GOT3 (cell line): ENCODE data around the gene YARS1.
"Not testable (repeated sequence)": the region's sequence is repeated elsewhere in the genome, so short reads cannot be mapped to it uniquely, and the experiment has no call there.

ENCODE experiments used
- DNase-seq: peaks from one replicate; lab custom pipeline; 2025; ENCODE audit warnings: mixed read lengths; lab: John Stamatoyannopoulos, UW

YARS1 gene

DNA sequence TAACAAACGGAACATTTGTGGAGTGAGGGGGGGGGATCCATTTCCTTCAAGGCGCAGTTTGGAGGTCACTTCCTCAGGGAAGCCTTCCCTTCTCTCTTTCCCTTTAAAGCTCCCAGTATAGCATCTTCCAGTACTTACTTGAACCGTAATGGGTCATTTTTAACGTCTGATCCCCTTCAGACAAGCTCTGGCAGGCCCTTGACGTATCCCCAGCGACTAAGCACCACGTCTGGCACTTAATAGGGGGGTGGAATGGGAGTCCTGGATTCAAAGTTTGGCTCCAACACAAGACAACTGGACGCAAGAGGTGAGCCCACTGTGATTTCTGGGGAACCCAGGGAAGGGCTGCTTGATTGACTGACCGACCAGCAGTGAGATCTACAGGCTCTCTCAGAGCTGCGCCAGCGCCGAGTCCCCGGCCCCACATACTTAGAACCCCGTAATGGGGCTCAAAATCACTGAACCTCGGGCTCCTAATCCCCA, 441 bp downstream of the YARS1 start:
- no peak for DNase-seq

DNA sequence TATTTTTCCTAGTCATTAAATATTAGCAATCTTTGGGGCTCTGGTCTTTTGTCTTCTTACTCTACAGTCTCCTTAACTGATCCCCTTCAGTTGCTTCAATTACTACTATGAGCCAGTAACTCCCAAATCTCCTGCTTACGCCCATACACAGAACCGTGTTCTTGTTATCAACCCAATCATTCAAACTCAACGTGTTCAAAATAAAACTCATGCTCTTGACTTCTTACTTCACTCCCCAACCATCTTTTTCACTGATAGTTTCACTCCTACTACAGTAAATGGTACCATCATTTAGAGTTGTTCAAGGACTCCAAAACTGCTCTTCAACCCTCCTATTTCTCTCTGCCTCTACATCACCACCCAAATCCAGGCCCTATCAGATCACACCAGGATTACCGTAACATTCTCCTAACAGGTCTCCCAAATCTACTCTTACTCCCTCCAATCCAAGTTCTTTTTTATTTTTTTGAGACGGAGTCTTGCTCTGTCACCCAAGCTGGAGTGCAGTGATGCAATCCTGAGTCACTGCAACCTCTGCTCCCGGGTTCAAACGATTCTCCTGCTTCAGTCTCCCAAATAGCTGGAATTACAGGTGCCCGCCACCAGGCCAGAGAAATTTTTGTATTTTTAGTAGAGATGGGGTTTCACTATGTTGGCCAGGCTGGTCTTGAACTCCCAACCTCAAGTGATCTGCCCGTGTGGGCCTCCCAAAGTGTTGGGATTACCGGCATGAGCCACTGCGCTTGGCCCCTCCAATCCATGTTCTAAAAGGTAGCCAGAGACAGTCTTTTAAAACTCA, 3.0 kb downstream of the YARS1 start:
- DNase-seq: no peak

DNA sequence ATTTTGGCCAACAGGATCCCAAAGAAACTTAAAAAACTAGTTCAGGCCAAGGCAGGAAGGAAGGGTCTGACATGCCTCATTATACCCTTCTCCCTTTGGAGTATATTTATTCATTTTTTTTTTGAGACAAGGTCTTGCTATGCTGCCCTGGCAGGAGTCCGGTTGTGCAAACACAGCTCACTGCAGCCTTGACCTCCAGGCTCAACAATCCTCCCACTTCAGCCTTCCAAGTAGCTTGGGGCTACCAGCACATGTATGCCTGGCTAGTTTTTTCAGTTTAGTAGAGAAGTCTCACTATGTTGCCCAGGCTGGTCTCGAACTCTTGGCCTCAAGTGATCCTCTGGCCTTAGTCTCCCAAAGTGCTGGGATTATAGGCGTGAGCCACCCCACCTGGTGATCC, 5.2 kb downstream of the YARS1 start:
- no peak for DNase-seq

DNA sequence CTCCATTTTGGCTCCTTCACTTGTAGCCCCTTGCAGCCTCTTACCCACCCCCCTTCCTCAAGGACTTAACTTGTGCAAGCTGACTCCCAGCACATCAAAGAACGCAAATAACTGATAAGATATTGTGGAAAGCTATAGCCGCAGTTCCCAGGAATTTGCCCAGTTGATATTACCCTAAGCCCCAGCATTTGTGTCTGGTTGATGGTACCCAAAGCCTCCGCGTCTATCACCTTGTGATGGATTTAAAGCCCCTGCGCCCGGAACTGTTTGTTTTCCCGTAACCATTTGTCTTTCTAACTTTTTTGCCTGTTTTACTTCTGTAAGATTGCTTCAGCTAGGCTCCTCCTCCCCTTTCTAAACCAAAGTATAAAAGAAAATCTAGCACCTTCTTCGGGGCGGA, 5.9 kb downstream of the YARS1 start:
- no peak for DNase-seq

DNA sequence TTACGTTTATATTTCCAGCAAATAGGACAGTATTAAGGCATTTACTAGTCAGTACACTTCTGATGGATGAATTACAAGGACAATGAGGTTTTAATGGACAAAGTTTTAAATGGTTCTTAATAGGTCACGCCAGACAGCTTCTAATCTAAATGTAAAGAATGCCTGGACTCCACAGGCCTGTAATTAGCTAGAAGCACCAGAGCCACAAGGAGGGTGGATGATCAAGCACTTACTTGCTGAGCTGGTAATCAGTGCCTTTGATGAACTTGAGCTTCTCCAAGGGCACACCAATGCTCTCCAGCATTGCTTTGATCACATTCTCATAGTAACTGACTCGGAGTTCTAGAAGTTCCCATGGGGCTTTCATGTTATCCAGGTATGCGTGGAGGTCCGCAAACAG, 6.8 kb downstream of the YARS1 start:
- no peak for DNase-seq

DNA sequence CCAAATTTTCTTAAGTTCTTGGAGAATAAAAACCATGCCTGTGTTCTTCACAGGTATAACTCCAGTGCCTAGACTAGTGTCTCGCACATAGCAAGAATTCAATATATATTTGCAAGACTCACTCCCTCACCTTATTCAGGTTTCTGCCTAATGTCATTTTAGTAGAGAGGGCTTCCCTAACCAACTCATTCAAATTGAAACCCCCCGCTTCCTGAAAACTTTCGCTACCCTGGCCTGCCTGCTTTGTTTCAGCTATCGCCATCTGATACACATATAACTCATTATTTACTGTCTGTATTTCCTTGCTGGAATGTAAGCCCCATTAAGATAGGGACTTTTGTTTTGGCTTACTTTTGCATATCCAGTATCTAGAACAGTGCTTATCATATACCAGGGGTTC, 8.6 kb downstream of the YARS1 start:
- DNase-seq: no peak

DNA sequence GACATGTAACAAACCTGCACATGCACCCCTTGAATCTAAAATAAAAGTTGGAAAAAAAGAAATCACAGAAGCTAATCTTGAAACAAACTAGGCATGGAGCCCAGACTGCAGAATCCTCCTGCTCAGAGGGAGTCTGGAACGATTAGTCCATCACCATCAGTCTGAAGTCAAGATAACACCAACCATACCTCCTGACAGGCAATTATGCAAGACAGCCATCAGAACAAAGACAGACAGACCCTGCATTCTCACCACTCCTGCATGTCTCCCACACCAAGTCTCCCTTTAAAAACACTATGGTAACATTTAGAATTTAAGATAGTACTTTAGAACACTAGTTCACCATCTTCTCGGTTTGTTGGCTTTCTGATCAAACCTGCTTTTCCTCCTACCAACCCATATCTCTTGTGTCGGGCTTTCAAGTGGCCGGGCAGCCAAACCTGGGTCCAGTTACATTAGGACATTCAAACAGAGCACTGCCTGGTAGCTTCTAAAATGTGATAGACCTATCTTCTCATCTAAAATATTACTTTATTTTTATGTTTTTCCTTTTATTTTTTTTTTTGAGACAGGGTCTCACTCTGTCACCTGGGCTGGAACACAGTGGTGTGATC, 10.1 kb downstream of the YARS1 start:
- no peak for DNase-seq

DNA sequence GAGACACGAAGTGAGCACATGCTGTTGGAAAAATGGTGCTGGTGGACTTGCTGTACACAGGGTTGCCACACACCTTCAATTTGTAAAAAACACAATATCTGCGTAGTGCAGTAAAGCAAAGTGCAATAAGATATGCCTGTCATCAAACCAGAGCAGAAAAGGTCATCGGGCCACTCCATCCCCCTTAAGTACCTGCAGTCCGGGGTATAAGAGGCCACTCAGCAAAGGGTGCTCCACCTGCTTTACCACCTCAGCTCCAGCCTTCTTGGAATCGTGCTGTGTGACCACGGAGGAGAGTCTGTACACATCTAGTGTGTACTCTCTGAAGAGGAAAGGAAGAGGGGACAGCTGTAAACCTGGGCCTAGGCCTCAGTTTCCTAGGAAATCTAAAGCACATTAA, 10.9 kb downstream of the YARS1 start:
- DNase-seq: no peak

DNA sequence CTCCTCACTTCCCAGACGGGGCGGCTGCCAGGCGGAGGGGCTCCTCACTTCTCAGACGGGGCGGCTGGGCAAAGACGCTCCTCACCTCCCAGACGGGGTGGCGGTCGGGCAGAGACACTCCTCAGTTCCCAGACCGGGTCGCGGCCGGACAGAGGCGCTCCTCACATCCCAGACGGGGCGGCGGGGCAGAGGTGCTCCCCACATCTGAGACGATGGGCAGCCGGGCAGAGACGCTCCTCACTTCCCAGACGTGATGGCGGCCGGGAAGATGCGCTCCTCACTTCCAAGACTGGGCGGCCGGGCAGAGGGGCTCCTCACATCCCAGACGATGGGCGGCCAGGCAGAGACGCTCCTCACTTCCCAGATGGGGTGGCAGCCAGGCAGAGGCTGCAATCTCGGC, 12.7 kb downstream of the YARS1 start:
- not testable (repeated sequence) for DNase-seq

DNA sequence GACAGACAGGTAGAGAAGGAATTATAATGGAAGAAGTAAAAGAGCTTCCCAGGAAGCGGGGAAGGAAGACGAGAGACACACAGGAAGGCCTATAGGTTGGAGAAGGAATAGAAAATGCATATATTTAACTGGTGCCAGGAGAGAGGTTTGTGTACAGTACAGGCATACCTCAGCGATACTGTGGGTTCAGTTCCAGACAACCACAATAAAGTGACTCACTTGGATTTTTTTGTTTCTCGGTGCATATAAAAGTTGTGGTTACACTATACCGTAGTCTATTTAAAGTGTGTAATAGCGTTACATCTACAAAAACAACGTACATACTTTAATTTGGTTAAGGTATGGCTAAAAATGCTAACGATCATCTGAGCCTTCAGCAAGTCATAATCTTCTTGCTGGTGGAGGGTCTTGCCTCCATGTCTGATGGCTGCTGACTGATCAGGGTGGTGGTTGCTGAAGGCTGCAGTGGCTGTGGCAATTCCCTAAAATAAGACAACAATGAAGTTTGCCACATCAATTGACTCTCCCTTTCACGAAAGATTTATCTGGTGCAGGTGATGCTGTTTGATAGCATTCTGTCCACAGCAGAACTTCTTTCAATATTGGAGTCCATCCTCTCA, 16.0 kb downstream of the YARS1 start:
- DNase-seq: no peak

DNA sequence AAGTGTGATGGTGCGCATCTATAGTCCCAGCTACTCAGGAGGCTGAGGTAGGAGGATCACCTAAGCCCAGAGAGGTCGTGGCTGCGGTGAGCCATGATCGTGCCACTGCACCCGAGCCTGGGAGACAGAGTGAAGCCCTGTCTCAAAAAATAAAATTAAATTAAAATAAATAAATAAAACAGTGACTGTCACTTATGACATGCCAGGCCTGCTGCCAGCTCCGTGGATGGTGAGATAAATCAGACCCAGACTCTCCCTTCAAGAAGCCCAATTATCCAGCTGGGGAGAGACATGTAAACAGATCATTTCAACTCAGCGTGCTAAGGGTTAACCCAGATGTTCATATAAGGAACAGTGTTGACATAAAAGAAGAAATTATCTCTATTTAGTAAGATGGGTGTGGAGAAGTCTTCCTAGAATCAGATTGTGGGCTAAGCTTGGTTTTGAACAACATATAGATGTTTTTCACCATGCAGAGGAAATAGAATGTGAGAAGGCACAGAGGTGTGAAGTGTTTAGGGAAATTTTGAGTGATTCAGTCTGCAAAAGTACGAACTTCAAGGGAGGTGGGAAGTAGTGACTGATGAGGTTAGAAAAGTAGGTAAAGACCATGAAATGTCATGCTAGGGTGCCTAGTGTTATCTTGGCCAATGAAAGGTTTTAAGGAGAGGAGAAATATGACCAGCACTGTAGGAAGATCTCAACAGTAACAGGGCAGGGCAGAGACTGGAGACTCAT, 18.3 kb downstream of the YARS1 start:
- DNase-seq: no peak

DNA sequence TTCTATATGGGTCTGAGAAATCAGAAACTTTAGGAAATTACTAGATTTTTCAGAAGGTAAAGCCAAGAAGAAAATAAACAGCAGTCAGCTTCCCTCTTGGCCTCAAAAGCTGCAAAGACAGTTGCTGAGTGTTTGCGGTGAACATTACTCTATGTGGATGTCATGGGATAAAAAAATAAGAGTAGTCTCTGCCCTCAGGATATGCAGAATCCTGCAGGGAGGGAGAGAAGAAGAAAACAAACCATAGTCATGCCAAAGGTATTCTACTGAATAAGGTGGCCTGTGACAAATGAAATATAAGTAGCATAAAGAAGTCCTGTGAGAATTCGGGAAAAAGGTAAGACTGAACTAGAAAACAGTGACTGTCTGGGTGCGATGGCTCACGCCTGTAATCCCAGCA, 19.0 kb downstream of the YARS1 start:
- no peak for DNase-seq

DNA sequence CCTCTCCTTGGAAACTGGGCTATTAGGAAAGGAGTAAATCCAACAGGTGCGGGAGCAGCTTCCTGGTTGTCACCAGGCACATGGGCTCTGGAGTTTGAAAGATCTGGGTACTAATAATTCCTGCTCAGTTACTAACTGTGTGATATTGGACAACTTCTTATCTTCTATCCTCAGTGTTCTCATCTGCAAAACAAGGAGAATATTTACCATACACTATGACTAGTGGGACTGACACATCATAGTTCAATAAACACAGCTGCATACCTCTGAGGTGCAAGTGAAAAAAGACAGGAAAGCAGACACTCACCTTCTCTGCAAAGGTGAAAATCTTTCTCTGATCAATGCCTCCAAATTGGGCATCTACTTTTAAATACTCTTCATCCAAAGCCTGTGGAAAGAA, 19.7 kb downstream of the YARS1 start:
- DNase-seq: no peak

DNA sequence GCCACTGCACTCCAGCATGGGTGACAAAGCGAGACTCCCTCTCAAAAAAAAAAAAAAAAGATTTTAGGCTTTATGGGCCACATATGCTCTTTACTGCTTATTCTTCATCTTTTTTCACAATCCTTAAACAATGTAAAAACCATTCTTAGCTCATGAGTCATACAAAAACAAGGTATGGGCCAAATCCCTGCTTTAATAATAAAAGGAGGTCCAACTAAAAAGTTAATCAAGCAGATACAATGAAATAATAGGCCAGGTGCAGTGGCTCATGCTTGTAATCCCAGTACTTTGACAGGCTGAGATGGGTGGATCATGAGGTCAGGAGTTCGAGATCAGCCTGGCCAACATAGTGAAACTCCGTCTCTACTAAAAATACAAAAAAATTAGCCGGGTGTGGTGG, 21.4 kb downstream of the YARS1 start:
- DNase-seq: not testable (repeated sequence)

DNA sequence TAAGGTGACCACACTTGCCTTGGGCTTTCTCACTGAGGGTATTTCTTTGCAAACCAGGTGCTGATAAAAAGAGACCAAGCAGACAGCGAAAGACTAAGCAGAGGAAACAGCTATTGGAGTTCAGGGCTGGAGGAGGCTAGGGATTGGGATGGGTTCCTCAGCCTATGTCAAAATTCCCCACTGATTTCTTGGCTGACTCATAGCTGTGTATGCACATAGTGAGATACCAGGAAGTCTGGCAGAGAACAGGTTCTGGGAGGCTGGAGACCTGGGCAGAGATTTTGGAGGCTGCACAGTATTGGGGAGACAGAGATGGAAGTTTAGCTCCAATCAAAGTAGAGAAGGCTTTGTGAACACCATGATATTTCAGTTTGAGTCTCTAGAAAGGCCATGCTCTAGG, 25.3 kb downstream of the YARS1 start:
- DNase-seq: no peak

DNA sequence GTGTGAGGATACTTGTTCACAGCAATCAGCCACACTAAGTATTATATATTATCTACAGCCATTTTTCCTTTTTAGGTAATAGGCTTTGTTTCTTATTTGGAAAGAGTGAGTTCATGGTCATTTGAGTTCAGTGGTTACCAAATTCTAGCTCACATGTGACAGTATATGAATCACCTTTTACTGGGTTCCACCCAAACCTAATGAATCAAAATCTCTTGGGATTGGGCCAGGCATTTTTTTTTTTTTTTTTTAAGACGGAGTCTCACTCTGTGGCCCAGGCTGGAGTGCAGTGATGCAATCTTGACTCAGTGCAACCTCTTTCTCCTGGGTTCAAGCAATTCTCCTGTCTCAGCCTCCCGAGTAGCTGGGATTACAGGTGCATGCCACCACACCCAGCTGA, 27.8 kb downstream of the YARS1 start:
- DNase-seq: not testable (repeated sequence)

DNA sequence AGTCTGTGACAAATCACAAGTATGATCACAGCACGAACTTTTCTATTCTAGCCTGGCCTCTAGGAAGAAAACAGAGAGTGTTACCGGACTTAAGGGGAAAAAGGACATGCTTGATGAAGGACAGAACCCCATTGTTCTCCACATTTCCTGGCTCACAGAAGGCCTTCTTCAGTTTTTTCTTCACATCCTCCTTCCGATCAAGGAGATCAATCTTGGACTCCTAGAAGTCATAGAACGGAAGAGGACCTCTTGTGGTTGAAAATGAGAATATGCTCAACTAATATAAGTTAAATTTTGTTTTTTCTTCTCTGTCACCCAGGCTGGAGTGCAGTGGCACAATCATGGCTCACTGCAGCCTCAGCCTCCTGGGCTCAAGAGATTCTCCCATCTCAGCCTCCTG, 30.3 kb downstream of the YARS1 start:
- no peak for DNase-seq

DNA sequence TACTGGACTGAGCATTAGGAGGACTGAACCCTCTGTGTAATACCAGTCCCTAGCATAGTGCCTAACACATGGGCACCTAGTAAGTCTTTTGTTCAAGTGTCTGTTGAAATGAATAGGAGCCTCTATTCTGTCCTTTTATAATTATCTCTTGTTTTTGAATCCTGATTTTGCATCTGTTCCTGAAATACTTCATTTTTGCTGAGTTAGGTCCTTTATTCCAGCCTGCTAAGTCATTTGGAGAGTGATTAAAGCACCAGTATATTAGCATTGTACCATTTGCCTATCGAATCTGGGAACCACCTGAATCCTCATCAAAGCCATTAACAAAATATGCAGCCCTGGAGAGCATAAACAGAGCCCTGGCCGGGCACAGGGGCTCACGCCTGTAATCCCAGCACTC, 32.3 kb downstream of the YARS1 start:
- no peak for DNase-seq

DNA sequence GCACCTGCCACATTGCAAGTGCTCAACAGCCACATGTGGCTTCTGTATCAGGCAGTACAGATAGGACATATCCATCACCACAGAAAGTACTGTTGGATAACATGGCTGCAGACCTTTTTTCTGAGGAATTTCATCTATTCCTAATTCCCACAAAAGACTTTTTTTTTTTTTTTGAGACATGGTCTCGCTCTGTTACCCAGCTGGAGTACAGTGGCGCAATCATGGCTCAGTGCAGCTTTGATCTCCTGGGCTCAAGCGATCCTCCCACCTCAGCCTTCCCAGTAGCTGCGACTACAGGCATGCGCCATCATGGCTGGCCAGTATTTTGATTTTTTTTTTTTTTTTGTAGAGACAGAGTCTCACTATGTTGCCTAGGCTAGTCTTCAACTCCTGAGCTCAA, 33.3 kb downstream of the YARS1 start:
- no peak for DNase-seq

DNA sequence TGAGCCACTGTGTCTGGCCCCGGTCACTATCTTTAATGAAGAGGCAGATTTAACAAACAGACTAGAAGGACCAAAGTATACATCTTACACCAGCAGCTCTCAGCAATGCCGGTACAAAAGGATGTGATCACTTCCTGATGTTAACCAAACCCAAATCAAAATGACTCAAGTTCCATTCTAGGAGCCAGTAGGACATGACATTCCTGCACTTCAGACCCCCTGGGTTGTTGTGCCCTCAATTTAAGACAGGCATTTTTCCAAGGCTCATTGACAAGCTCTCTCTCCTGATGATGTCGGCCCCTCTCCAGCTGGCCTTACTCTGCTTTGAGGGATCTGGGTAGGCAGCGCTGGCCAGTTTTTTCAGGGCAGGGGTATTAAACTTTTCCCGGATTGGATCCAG, 35.1 kb downstream of the YARS1 start:
- DNase-seq: no peak

DNA sequence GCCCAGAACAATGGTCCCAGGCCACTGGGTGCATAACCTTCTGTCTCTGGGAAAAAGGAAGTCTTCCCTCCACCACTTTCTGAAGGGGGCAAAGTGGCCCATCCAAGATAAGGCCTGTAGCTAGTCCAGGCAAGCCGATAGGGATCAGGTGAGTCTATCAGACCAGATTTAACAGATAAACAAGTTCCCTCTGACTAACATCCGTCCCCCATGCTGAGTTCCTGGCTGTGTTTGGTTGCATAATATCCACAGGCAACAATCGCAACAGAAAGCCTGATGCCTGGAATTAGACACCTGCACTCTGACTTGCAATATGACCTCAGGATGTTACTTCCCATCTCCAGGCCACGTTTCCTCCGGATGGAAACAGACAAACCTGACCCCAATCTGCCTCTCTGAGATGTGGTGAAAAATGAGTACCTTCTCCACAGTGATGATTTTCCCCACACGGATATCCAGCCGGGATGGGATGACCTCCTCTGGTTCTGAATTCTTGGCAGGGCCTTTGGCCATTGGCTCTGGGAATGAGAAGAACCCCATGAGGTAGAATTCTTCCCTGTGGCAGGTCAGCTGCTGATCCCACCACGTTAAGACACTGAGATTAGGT, 36.4 kb downstream of the YARS1 start:
- DNase-seq: no peak

DNA sequence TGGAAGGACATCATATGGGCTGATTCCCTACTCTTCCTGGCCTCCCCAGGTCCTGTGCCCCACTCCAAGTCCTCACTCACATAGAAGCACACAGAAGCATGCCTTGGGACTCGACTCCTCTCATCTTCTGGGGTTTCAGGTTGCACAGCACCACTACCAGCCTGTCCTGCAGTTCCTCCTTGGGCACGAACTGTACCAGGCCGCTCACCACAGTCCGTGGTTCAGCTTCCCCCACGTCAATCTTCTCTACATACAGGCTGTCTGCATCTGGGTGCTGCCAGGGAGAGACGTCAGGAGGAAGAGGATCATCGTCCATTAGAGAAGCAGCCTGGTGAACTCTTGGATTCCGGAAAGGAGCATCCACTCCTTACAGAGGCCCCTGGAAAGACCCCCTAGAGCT, 37.2 kb downstream of the YARS1 start:
- DNase-seq: no peak
